Ectodermal cell (in vitro differentiated cells): ENCODE data around the gene PGA5.
A peak's percentile ranks its signal among the peaks of the same experiment; 100 is the strongest.

Experiments
- H3K27ac ChIP-seq: 2 replicates; pipeline ENCODE4 v1.7.0; 2013; ENCODE audit warnings: mild to moderate bottlenecking, low read depth, low read length; ENCODE audit not compliant: insufficient read depth, poor library complexity, severe bottlenecking
- H3K27me3 ChIP-seq: 2 replicates; pipeline ENCODE4 v1.7.0; 2013; ENCODE audit warnings: mild to moderate bottlenecking, low read length; ENCODE audit not compliant: insufficient read depth, control insufficient read depth, poor library complexity, severe bottlenecking
- H3K36me3 ChIP-seq: one replicate; pipeline ENCODE4 v1.7.0; 2013; ENCODE audit warnings: low read length; ENCODE audit not compliant: control insufficient read depth, insufficient read depth
- H3K4me1 ChIP-seq: one replicate; pipeline ENCODE4 v1.7.0; 2013; ENCODE audit warnings: low read length; ENCODE audit not compliant: control insufficient read depth, insufficient read depth
- H3K4me3 ChIP-seq: 2 replicates; pipeline ENCODE4 v1.7.0; 2013; ENCODE audit warnings: low read depth, low read length, control low read depth; ENCODE audit not compliant: insufficient read depth
- H3K9me3 ChIP-seq: 2 replicates; pipeline ENCODE4 v1.7.0; 2013; ENCODE audit warnings: mild to moderate bottlenecking, low read length, moderate library complexity; ENCODE audit not compliant: control insufficient read depth
- WGBS, 2 experiments: methylation state at CpG; one replicate each; pipeline ENCODE4 v1.1.7; 2013; ENCODE audit warnings: missing lambda C conversion rate in 2 of 2; 5-methylcytosine and 5-hydroxymethylcytosine counted together

PGA5 gene

GRCh38 chr11:61278001-61278470 is 37.1 kb downstream of the PGA5 start:
- H3K9me3 ChIP-seq, result no peaks in the 10 kb centered on the region
- H3K27me3 ChIP-seq, result no peaks in the 10 kb centered on the region
- H3K4me1 ChIP-seq, result peaks cover 5% of the 10 kb centered on the region
- H3K27ac ChIP-seq, result no peak overlapping the region
- H3K4me3 ChIP-seq, result no peak overlapping the region
- no peaks in the 10 kb centered on the region for H3K36me3 ChIP-seq
- WGBS, 2 experiments, result 61 to 65% methylated on average over 10 of the region's 10 CpGs

- peaks cover 2% of the 10 kb centered on the region for H3K4me1 ChIP-seq
- no peaks in the 10 kb centered on the region for H3K9me3 ChIP-seq
- peaks cover 1% of the 10 kb centered on the region for H3K36me3 ChIP-seq
- H3K27ac ChIP-seq, result no peak overlapping the region
- no peak overlapping the region for H3K4me3 ChIP-seq
- WGBS, 2 experiments, result 76 to 78% methylated on average over 12 of the region's 12 CpGs
- no peaks in the 10 kb centered on the region for H3K27me3 ChIP-seq
These were observed 39.1 kb downstream of the PGA5 start for GRCh38 chr11:61279934-61280659.

- H3K9me3 ChIP-seq, result no peaks in the 10 kb centered on the region
- no peak overlapping the region for H3K4me3 ChIP-seq
- no peaks in the 10 kb centered on the region for H3K27me3 ChIP-seq
- 90 to 91% methylated on average over 20 of the region's 20 CpGs for WGBS, 2 experiments
- H3K36me3 ChIP-seq, result peaks cover 10% of the 10 kb centered on the region
- no peak overlapping the region for H3K27ac ChIP-seq
- H3K4me1 ChIP-seq, result peaks cover 2% of the 10 kb centered on the region
These were observed 40.1 kb downstream of the PGA5 start for GRCh38 chr11:61280883-61281580.

GRCh38 chr11:61281581-61282250 is 40.7 kb downstream of the PGA5 start:
- Histone ChIP-seq H3K9me3 (no peaks in the 10 kb centered on the region), H3K36me3 (peaks cover 13% of the 10 kb centered on the region), H3K27me3 (no peaks in the 10 kb centered on the region), H3K27ac (no peak overlapping the region), H3K4me3 (no peak overlapping the region), H3K4me1 (peaks cover 2% of the 10 kb centered on the region)
- WGBS, 2 experiments, result 32 to 33% methylated on average over 35 of the region's 35 CpGs

- H3K27ac ChIP-seq, result no peak overlapping the region
- H3K36me3 ChIP-seq, result peaks cover 13% of the 10 kb centered on the region
- H3K4me1 ChIP-seq, result no peaks in the 10 kb centered on the region
- no peak overlapping the region for H3K4me3 ChIP-seq
- WGBS, 2 experiments, result 93 to 97% methylated on average over 4 of the region's 4 CpGs
- no peaks in the 10 kb centered on the region for H3K9me3 ChIP-seq
- no peaks in the 10 kb centered on the region for H3K27me3 ChIP-seq
These were observed 42.6 kb downstream of the PGA5 start for GRCh38 chr11:61283613-61284012.

- no peaks in the 10 kb centered on the region for H3K9me3 ChIP-seq
- 94 to 95% methylated on average over 14 of the region's 14 CpGs for WGBS, 2 experiments
- no peak overlapping the region for H3K27ac ChIP-seq
- peaks cover 13% of the 10 kb centered on the region for H3K36me3 ChIP-seq
- no peaks in the 10 kb centered on the region for H3K27me3 ChIP-seq
- H3K4me1 ChIP-seq, result no peaks in the 10 kb centered on the region
- H3K4me3 ChIP-seq, result no peak overlapping the region
These were observed 46.5 kb downstream of the PGA5 start for GRCh38 chr11:61287338-61287977.

- Histone ChIP-seq H3K27ac (no peak overlapping the region), H3K36me3 (peaks cover 2% of the 10 kb centered on the region), H3K9me3 (no peaks in the 10 kb centered on the region), H3K27me3 (peaks cover 25% of the 10 kb centered on the region), H3K4me3 (no peak overlapping the region), H3K4me1 (peaks cover 8% of the 10 kb centered on the region)
- WGBS, 2 experiments, result 83 to 86% methylated on average over 12 of the region's 12 CpGs
These were observed 50.1 kb downstream of the PGA5 start for GRCh38 chr11:61290905-61291690.

- no peaks in the 10 kb centered on the region for H3K36me3 ChIP-seq
- H3K4me1 ChIP-seq, result peaks cover 8% of the 10 kb centered on the region
- no peak overlapping the region for H3K4me3 ChIP-seq
- H3K27me3 ChIP-seq, result peaks cover 25% of the 10 kb centered on the region
- H3K9me3 ChIP-seq, result no peaks in the 10 kb centered on the region
- H3K27ac ChIP-seq, result no peak overlapping the region
- 96% methylated on average over 2 of the region's 2 CpGs for WGBS, 2 experiments
These were observed 51.4 kb downstream of the PGA5 start for GRCh38 chr11:61292356-61292755.

GRCh38 chr11:61293867-61294716 is 53.1 kb downstream of the PGA5 start:
- H3K27ac ChIP-seq, result no peak overlapping the region

More at GRCh38 chr11:61293867-61294716, 53.1 kb downstream of the PGA5 start:
- Histone ChIP-seq H3K4me3 (peak overlapping the region; percentile 61), H3K27me3 (peaks cover 25% of the 10 kb centered on the region), H3K36me3 (no peaks in the 10 kb centered on the region), H3K4me1 (peaks cover 8% of the 10 kb centered on the region), H3K9me3 (no peaks in the 10 kb centered on the region)
- 2% methylated on average over 60 of the region's 60 CpGs for WGBS, 2 experiments
